Pancreas (tissue), 10 donors: ENCODE results near the gene PDPN. TPM values are rescaled to one million over a fixed set of nuclear protein-coding genes. Genes with fewer than 3 reads are reported as not detected.
"Not testable (repeated sequence)": the region's sequence is repeated elsewhere in the genome, so short reads cannot be mapped to it uniquely, and the experiment has no call there.

ENCODE experiments used
- ATAC-seq, 4 donors: fragments of 200-7000 bp; cut with Tn5 transposase; one replicate each; pipeline versions ENCODE4 v1.8.0 to v1.9.1; 2020; ENCODE audit warnings: mild to moderate bottlenecking in 4 of 4, moderate library complexity in 4 of 4
- DNase-seq, 6 donors: peaks; one replicate each; pipeline ENCODE4 v3.0.0-alpha.2; 2020
- FAIRE-seq: peaks from 2 replicates; lab custom pipeline; 2012; peaks lifted over from hg19 to GRCh38; lab: Jason Lieb, UNC
- H3K27ac ChIP-seq, 4 donors: fragments of 200-600 bp; sonication (generic); 1 replicate in 3 of 4; 2 replicates in 1 of 4; pipeline versions ENCODE4 v1.5.0 to v1.8.0; 2020
- H3K27me3 ChIP-seq, 4 donors: fragments of 200-600 bp; one replicate each; pipeline ENCODE4 v1.8.0; 2021
- H3K36me3 ChIP-seq, 3 donors: fragments of 200-600 bp; sonication (generic) in 1 of 3; one replicate each; pipeline versions ENCODE4 v1.5.0 to v1.8.0; 2020 to 2021
- H3K4me1 ChIP-seq, 3 donors: fragments of 200-600 bp; one replicate each; pipeline ENCODE4 v1.8.0; 2021
- H3K4me3 ChIP-seq, 4 donors: fragments of 200-600 bp; sonication (generic) in 2 of 4; one replicate each; pipeline versions ENCODE4 v1.5.0 to v1.8.0; 2020 to 2021
- H3K9me3 ChIP-seq, 4 donors: fragments of 200-600 bp; one replicate each; pipeline ENCODE4 v1.8.0; 2021
- WGBS, 2 donors: extraction: QIAGEN DNeasy Blood & Tissue Kit; methylation state at CpG; one replicate each; pipeline ENCODE4 v1.1.7; 2013; 5-methylcytosine and 5-hydroxymethylcytosine counted together
- intact Hi-C, 3 donors: fragments of 100-400 bp; cut with DNase I; formaldehyde crosslinking; loops; one replicate each; pipeline versions ENCODE4 v1.11.1 to v1.14.2; 2022
- polyA plus RNA-seq, 2 donors: library from polyadenylated mRNA; stranded (reverse); fragments of 200-250 nt; gene quantifications; one replicate each; pipeline ENCODE4 v1.2.3, GENCODE V29; 2013
- total RNA-seq, 6 donors: library from RNA; stranded (reverse); fragmentation: NEBNext Ultra II Directional in 4 of 6; extraction: Animal tissue kit (Norgen Biotek cat#: 25700) in 4 of 6; gene quantifications; one replicate each; pipeline versions ENCODE4 v1.2.1 to v1.2.4, GENCODE V29; 2021 to 2023
- TF ChIP-seq, protein P1 (sequence below), 4 donors: fragments of 200-600 bp; sonication (generic) in 3 of 4; IDR thresholded peaks; one replicate each; pipeline versions ENCODE4 v1.5.0 to v1.8.0; 2021; ENCODE audit warnings: antibody characterized with exemption in 4 of 4
- donor health status: healthy with polysubstance abuse.
- donor health status: DM: no; HTN: no; CAD: no; lungs with moderate emphysema.
- donor health status: DM: no; HTN: no; CAD: no.
- donor health status: control.
- donor health status: control.
- donor health status: Bipolar disorder and iron deficiency.
- donor health status: DM: yes; HTN: yes; CAD: no.
- donor health status: DM: no; HTN: no; CAD: no.
- donor health status: DM: no; HTN: no; CAD: no.
- donor health status: DM: yes; HTN: yes; CAD: no.

Gene PDPN
- total and polyA plus RNA-seq, 8 donors = 0.83 to 10.4 (median 2.2) TPM

DNA sequence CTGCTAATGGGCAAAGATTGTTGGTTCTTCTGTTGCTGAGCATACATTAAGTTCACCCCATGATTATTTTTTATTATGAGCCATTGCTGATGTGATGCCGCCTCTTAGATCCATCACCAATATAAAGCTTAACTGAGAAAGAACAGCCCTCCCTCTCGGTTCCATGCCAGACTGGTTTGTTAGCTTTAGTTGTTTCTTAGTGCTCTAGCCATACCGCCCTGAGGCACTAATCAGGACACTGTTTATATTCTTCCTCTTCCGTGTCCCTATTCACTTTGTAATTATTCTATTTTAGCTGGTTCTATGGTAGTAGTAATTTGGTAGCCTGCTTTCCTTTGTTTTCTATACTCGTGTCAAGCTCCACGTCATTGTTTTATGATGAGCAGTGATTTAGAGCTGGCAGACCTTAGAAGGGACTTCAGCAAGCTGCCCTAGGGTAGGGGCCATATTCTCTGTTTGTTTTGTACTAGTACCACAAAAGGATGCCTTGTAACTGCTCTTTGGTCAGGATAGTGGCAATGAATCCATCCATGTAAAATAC lies 27.3 kb upstream of the PDPN start:
- 54 to 60% methylated on average over 6 of the region's 6 CpGs for WGBS, 2 donors
- no peaks in the 10 kb centered on the region for H3K36me3 ChIP-seq
- no peaks in the 10 kb centered on the region for H3K27me3 ChIP-seq
- intact Hi-C loops = no loop called here
- TF ChIP-seq, protein P1, sequence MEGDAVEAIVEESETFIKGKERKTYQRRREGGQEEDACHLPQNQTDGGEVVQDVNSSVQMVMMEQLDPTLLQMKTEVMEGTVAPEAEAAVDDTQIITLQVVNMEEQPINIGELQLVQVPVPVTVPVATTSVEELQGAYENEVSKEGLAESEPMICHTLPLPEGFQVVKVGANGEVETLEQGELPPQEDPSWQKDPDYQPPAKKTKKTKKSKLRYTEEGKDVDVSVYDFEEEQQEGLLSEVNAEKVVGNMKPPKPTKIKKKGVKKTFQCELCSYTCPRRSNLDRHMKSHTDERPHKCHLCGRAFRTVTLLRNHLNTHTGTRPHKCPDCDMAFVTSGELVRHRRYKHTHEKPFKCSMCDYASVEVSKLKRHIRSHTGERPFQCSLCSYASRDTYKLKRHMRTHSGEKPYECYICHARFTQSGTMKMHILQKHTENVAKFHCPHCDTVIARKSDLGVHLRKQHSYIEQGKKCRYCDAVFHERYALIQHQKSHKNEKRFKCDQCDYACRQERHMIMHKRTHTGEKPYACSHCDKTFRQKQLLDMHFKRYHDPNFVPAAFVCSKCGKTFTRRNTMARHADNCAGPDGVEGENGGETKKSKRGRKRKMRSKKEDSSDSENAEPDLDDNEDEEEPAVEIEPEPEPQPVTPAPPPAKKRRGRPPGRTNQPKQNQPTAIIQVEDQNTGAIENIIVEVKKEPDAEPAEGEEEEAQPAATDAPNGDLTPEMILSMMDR (IDR thresholded peaks at IDR 0.05) = no peak
- no peak for ATAC-seq
- no peak for DNase-seq
- FAIRE-seq = no peak
- no peaks in the 10 kb centered on the region for H3K9me3 ChIP-seq
- H3K27ac ChIP-seq = no peak overlapping the region
- no peaks in the 10 kb centered on the region for H3K4me1 ChIP-seq
- H3K4me3 ChIP-seq = no peak overlapping the region

DNA sequence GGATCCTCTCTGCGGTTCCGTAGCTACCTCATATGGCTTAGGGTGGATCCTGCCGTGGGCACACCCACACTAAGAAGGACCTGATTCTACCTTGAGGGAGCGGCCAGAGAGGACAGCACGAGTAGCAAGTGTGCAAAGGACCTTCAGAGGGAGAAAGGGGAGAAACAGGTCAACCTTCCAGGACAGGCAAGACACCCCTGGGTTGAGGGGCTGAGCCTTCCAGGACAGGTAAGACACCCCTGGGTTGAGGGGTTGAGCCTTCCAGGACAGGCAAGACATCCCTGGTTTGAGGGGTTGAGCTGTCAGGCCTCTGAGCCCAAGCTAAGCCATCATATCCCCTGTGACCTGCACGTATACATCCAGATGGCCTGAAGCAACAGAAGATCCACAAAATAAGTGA lies 23.1 kb upstream of the PDPN start:
- Histone ChIP-seq H3K9me3 (no peaks in the 10 kb centered on the region), H3K4me1 (no peaks in the 10 kb centered on the region), H3K27me3 (no peaks in the 10 kb centered on the region), H3K4me3 (no peak overlapping the region), H3K36me3 (no peaks in the 10 kb centered on the region), H3K27ac (no peak overlapping the region)
- intact Hi-C loops = no loop called here
- ATAC-seq (no peak), DNase-seq (no peak), FAIRE-seq (no peak)
- 60 to 67% methylated on average over 6 of the region's 6 CpGs for WGBS, 2 donors
- TF ChIP-seq, protein P1 (IDR thresholded peaks at IDR 0.05) = no peak

DNA sequence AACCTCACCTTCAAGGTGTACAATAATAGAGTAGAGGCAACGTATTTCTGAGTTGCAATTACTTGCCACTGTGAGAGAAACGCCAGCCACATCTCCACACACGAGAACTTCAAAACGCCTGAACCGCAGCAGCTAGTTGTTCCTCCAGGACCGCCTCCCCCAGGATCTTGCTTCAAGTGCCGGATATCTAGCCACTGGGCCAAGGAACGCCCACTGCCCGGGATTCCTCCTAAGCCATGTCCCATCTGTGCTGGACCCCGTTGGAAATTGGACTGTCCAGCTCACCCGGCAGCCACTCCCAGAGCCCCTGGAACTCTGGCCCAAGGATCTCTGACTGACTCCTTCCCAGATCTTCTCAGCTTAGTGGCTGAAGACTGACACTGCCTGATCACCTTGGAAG lies 20.7 kb upstream of the PDPN start:
- ATAC-seq, H3K4me3 ChIP-seq, H3K36me3 ChIP-seq, DNase-seq, H3K27me3 ChIP-seq, H3K4me1 ChIP-seq, H3K9me3 ChIP-seq, FAIRE-seq, intact Hi-C loops, H3K27ac ChIP-seq: not testable (repeated sequence)
- 79 to 84% methylated on average over 11 of the region's 11 CpGs for WGBS, 2 donors

DNA sequence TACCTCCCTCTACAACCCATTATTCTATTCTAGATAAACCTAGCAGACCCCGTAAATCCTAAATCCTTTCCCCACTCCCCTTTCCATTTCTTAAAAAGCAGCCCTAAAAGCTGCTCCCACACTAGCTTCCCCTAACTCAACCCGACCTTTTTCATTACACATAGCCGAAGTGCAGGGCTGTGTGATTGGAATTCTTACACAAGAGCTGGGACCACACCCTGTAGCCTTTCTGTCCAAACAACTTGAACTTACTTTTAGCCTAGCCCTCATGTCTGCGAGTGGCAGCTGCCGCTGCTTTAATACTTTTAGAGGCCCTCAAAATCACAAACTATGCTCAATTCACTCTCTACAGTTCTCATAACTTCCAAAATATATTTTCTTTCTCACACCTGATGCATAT lies 19.6 kb upstream of the PDPN start:
- ATAC-seq (no peak), FAIRE-seq (no peak), DNase-seq (no peak)
- intact Hi-C loops = no loop called here
- no peaks in the 10 kb centered on the region for H3K36me3 ChIP-seq
- TF ChIP-seq, protein P1 (IDR thresholded peaks at IDR 0.05) = no peak
- H3K27ac ChIP-seq = no peak overlapping the region
- H3K27me3 ChIP-seq = peaks cover 0 to 3% (median 0%) of the 10 kb centered on the region in 4 donors
- no peak overlapping the region for H3K4me3 ChIP-seq
- WGBS, 2 donors = 79 to 81% methylated on average over 5 of the region's 5 CpGs
- H3K4me1 ChIP-seq = no peaks in the 10 kb centered on the region
- no peaks in the 10 kb centered on the region for H3K9me3 ChIP-seq

DNA sequence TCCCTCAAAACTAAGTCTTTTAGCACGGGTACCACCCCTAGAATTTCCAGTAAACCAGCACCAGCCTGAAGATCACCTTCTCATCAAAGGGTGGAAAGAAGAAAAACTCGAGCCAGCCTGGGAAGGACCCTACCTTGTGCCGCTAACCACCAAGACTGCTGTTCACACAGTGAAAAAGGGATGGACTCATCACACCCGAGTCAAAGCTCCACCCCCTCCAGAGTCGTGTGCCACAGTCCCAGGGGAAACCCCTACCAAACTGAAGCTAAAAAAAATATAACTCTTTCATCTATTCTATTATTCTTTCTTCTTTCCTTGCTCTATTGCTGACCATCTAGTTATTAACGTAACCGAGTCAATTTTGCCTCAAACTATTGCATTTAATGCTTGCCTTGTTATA lies 13.2 kb upstream of the PDPN start:
- H3K27ac ChIP-seq, H3K4me3 ChIP-seq, intact Hi-C loops, ATAC-seq, DNase-seq, H3K4me1 ChIP-seq, H3K9me3 ChIP-seq, FAIRE-seq, H3K36me3 ChIP-seq: not testable (repeated sequence)
- 39 to 55% methylated on average over 7 of the region's 7 CpGs for WGBS, 2 donors
- peaks cover 0 to 12% (median 1%) of the 10 kb centered on the region in 4 donors for H3K27me3 ChIP-seq

DNA sequence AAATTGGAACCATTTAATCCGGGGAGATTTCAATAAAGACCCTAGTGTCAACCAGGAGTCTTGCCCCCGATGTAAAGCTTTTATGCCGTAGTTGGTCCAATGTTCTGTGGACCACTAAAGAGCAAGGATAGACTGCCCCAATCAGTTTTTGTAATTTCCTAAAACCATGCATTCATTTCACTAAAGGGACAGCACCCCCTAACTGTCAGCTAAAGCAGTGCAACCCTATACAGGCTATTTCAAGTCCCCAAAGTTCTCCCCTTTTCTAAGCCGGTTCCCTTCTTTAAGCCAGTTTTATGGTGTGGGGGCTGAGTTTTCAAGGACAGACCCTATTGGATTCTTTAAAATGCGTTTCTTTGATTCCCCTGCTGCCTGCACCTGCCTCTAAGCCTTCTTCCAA lies 12.7 kb upstream of the PDPN start:
- 60 to 71% methylated on average over 5 of the region's 5 CpGs for WGBS, 2 donors
- DNase-seq (no peak), ATAC-seq (no peak), FAIRE-seq (no peak)
- H3K9me3 ChIP-seq = no peaks in the 10 kb centered on the region
- H3K36me3 ChIP-seq = no peaks in the 10 kb centered on the region
- H3K27me3 ChIP-seq = peaks cover 0 to 13% (median 1%) of the 10 kb centered on the region in 4 donors
- no peaks in the 10 kb centered on the region for H3K4me1 ChIP-seq
- intact Hi-C loops = no loop called here
- no peak overlapping the region for H3K27ac ChIP-seq
- TF ChIP-seq, protein P1 (IDR thresholded peaks at IDR 0.05) = no peak
- no peak overlapping the region for H3K4me3 ChIP-seq
